PFSK-1 (cell line): ENCODE results near the gene BCKDHB.

Source experiments
- SIN3A ChIP-seq: IDR thresholded peaks from 2 replicates; pipeline ENCODE4 v1.6.1; 2012; ENCODE audit warnings: mild to moderate bottlenecking, low read length, moderate library complexity, borderline replicate concordance; ENCODE audit not compliant: insufficient read depth
- TAF1 ChIP-seq: IDR thresholded peaks from 2 replicates; pipeline ENCODE4 v1.6.1; 2012; ENCODE audit warnings: low read length, control low read depth, borderline replicate concordance; ENCODE audit not compliant: insufficient read depth

DNA sequence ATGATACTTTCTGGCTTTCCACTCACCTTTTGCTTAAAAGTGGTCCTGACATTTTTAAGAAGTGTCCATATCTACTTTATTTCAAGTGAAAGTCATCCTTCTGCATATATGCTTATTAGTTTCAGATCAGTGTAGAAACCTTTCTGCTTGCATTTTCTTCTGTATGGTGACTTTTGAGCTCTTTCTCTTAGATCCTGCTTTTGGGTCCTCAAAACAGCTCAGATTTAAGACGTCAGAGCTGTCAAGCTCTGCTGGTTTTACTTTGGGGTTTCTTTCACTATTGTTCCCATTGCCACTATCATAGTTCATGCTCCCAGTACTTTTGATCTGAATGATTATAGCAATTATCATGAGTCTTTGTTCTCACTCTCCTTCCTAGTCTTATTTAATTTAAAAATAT is 41.7 kb downstream of the BCKDHB start:
- no peak for TF ChIP-seq TAF1
- no peak for TF ChIP-seq SIN3A
